ENCODE data around the gene SCLT1.
A peak's percentile ranks its signal among the peaks of the same experiment; 100 is the strongest.
"Not testable (repeated sequence)": the region's sequence is repeated elsewhere in the genome, so short reads cannot be mapped to it uniquely, and the experiment has no call there.

Gene SCLT1

GRCh38 chr4:129069537-129069936 lies 23.8 kb downstream of the SCLT1 start:
- not testable (repeated sequence) for DNase-seq (ENCODE audit: low spot score)

GRCh38 chr4:129064717-129065116 lies 28.6 kb downstream of the SCLT1 start:
- DNase-seq (ENCODE audit: low spot score), result no peak

GRCh38 chr4:129063640-129064039 lies 29.7 kb downstream of the SCLT1 start:
- DNase-seq (ENCODE audit: low spot score), result no peak

GRCh38 chr4:129062580-129062979 lies 30.8 kb downstream of the SCLT1 start:
- no peak for DNase-seq (ENCODE audit: low spot score)

GRCh38 chr4:129059028-129059427 lies 34.3 kb downstream of the SCLT1 start:
- no peak for DNase-seq (ENCODE audit: low spot score)

- no peak for DNase-seq (ENCODE audit: low spot score)
Measured at GRCh38 chr4:129046055-129046959, 47.0 kb downstream of the SCLT1 start.

- DNase-seq (ENCODE audit: low spot score), result no peak
Measured at GRCh38 chr4:129043523-129043922, 49.8 kb downstream of the SCLT1 start.

- DNase-seq (ENCODE audit: low spot score), result no peak
Measured at GRCh38 chr4:129040471-129040870, 52.9 kb downstream of the SCLT1 start.

- DNase-seq (ENCODE audit: low spot score), result no peak
Measured at GRCh38 chr4:129037093-129037492, 56.2 kb downstream of the SCLT1 start.

GRCh38 chr4:129014566-129015509 lies 78.5 kb downstream of the SCLT1 start:
- no peak for DNase-seq (ENCODE audit: low spot score)

GRCh38 chr4:129008096-129008495 lies 85.2 kb downstream of the SCLT1 start:
- no peak for DNase-seq (ENCODE audit: low spot score)

GRCh38 chr4:128986908-128987307 lies 106.4 kb downstream of the SCLT1 start:
- no peak for DNase-seq (ENCODE audit: low spot score)

- DNase-seq (ENCODE audit: low spot score), result no peak
Measured at GRCh38 chr4:128986019-128986418, 107.3 kb downstream of the SCLT1 start.

- DNase-seq (ENCODE audit: low spot score), result no peak
Measured at GRCh38 chr4:128983771-128984485, 109.4 kb downstream of the SCLT1 start.

- no peak for DNase-seq (ENCODE audit: low spot score)
Measured at GRCh38 chr4:128981377-128981776, 112.0 kb downstream of the SCLT1 start.

- DNase-seq (ENCODE audit: low spot score), result no peak
Measured at GRCh38 chr4:128980816-128981326, 112.5 kb downstream of the SCLT1 start.

- peak; percentile 59 for DNase-seq (ENCODE audit: low spot score)
Measured at GRCh38 chr4:128979934-128980333, 113.4 kb downstream of the SCLT1 start.

- DNase-seq (ENCODE audit: low spot score), result no peak
Measured at GRCh38 chr4:128978985-128979384, 114.4 kb downstream of the SCLT1 start.

GRCh38 chr4:128974136-128974581 lies 119.2 kb downstream of the SCLT1 start:
- DNase-seq (ENCODE audit: low spot score), result no peak

- DNase-seq (ENCODE audit: low spot score), result no peak
Measured at GRCh38 chr4:128973384-128973783, 120.0 kb downstream of the SCLT1 start.

GRCh38 chr4:128961405-128961804 lies 131.9 kb downstream of the SCLT1 start:
- no peak for DNase-seq (ENCODE audit: low spot score)

- no peak for DNase-seq (ENCODE audit: low spot score)
Measured at GRCh38 chr4:128958194-128958593, 135.1 kb downstream of the SCLT1 start.
